GM18520 (cell line): ENCODE results near the gene PIM2.
"Not testable (repeated sequence)": the region's sequence is repeated elsewhere in the genome, so short reads cannot be mapped to it uniquely, and the experiment has no call there.

Experiments used
- ATAC-seq: cut with Tn5 transposase; IDR thresholded peaks from one replicate; pipeline ENCODE4 v1.9.1; 2021; ENCODE audit not compliant: unreplicated experiment

The PIM2 gene

DNA sequence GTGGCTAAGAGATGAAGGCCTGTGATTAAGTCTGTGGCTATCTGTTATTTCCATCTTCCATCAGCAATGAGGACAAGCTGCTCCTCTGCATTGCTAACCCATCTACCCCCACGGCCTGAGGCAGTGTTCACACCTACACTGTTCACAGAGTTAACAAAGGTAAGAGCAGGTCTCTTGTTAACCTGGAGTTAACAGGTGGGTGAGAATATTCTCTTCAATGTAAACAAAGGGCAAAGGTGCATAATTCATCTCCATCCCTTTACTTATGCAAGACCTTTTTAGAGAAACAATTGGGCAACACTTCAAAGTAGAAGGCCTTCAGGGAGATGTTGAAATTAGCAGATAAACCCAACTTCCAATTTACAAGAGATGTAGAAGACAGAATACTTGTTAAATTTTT, 10.2 kb downstream of the PIM2 start:
- ATAC-seq: no peak

GRCh38 chrX:48905090-48905790, 13.6 kb downstream of the PIM2 start:
- ATAC-seq: no peak

- no peak for ATAC-seq
These were observed 14.2 kb downstream of the PIM2 start for GRCh38 chrX:48904626-48905025.

GRCh38 chrX:48904180-48904579, 14.6 kb downstream of the PIM2 start:
- no peak for ATAC-seq

GRCh38 chrX:48903290-48903689, 15.5 kb downstream of the PIM2 start:
- no peak for ATAC-seq

GRCh38 chrX:48902776-48903175, 16.0 kb downstream of the PIM2 start:
- ATAC-seq: no peak

- no peak for ATAC-seq
These were observed 16.7 kb downstream of the PIM2 start for GRCh38 chrX:48902135-48902534.

- no peak for ATAC-seq
These were observed 17.8 kb downstream of the PIM2 start for GRCh38 chrX:48901069-48901468.

GRCh38 chrX:48899078-48899410, 19.8 kb downstream of the PIM2 start:
- ATAC-seq: no peak

- ATAC-seq: peak; percentile 94
These were observed 21.1 kb downstream of the PIM2 start, which contains the start of the genes PQBP1 and TIMM17B for GRCh38 chrX:48897625-48898306. PQBP1 (plus strand) TSS chrX:48897930; CDS start chrX:48898510, 580 bp downstream. TIMM17B (minus strand) TSS chrX:48897768; CDS start chrX:48897749, 19 bp downstream.

DNA sequence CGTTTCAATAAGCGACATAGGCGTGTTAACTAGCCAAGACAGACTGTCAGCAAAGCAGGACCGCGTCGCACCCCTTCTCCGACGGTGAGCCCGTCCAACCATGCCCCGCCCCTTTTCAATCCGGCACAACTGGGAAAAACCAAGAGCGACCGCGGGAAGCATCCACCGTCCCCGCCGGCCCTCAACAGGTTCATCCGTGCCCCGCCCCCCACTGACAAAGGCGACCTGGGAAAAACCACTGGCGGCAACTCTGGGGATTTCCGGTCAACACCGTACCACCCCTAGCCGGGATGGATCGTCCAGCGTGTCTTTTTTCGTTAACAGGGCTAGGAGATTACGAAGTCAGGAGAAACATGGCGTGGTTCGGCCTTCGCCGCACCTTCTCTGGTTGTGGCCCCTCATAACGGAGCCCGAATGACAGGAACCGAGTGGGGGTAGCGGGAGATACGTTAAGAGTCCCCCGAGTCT, 21.6 kb downstream of the PIM2 start:
- no peak for ATAC-seq

DNA sequence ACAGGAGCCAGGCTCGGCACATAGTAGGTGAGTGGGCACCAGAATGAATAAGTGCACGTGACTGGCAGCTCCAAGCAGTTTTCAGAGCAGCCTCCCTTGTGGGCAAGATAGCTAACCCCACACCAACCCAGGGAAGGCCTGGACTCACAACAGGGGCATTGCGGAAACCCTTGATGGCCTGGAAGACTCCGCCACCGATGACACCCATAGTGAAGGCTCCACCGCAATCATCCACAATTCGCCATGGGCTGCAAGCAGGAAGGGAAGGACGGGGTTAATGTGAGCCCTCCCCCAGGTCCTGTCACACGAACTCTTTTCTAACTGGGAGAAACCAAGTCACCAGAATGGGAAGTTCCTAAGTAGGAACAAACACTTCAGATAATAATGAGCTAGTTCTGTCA, 22.2 kb downstream of the PIM2 start:
- ATAC-seq: no peak

DNA sequence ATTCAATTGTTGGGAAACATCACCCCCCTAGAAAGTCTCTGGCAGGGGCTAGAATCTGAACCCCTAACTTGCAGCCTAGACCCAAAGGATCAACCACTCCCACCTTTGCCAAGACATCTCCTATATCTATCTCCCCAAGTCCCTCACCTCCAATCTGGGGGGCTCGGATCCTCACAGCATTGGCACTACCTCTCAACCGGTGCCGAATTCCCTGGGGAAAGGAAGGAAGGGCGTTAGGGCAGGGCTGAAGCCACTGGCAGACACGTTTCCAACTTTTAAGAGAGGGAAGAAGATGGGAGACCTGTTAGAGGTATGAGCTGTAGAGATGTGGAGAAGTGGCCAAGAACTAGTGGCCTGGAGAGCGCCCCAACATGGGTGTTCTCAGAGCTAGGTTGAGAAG, 23.9 kb downstream of the PIM2 start:
- ATAC-seq: no peak

- no peak for ATAC-seq
These were observed 25.1 kb downstream of the PIM2 start for GRCh38 chrX:48893556-48894348.

DNA sequence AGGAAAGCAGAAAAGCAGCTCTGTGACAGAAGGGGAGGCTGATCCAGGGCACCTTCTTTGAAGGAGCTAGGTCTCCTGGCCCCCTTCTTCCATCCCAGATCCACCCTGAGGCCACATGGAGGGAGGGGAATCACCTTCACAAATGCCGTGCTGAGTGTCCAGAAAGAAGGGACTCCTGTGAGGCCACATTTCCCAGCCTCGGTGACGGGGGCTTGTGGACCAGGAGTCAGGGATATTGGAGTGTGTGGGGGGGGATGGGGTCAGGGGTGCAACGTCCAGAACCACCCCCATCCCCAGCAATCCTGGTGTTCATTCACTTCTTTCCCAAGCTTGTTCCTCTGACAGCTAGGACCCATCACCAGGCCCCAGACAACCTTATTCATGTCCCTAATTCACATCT, 25.9 kb downstream of the PIM2 start:
- ATAC-seq: no peak

DNA sequence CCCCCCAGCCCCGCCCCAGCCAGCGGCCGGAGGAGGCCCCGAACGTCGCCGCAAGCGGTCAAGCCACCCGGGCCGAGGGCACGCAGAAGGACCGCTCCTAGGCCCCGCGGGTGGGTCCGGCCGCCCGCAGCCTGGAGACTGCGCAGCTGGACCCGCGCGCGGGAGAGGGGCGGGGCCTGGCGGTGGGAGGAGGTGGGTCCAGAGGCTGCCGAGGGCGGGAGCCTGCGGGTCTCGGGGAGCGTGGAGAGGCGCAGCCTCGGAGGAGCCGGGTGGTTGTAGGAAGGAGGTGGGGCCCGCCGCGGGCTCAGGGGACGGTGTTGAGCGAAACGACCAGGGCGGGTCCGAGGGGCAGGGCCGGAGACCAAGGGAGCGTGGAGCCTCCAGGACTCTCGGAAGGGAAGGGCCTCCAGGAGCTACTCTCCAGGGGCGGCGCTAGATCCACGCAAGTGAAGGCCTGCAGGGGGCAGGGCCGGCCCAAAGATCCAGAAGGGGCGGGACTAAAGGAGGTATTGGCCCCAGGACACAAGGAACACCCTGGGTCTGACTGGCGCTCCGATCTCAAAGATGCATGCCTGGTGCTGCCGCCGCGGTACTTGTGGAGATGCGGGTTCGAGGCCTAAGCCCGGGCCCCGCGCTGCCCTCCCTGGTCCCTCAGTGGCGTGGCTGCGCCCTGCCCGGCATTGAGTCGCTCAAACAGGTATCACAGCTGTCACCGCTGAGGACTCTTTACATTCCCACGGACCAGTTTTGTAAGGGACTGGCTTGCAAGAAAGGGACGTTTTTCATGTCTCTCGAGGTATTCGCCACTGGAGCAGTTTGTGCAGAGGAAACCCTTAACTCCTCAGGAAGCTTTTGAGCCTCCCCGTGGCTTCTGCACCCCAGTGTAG, 27.2 kb downstream of the PIM2 start:
- peak; percentile 70 for ATAC-seq

DNA sequence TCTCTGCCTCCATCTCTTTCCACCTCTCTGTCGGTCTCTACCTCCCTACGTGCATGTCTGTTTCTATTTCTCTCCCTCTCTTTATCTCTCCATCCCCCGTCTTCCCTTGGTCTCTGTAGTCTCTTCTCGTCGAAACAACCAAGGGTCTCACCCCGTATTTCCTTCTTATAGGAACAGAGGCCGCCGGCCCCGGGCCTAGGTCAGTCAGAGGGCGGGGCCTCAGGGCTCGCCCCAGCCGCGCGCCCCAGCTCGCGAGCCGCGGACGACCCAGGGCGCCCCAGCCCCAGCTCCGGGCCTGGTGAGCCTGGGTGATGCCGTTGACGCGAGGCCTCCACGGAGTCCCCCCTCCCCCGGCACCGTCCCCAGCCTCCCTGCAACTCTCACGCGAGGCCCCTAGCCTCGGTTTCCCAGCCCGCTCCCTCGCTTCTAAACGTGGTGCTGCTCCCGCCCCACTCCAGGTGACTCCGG, 27.9 kb downstream of the PIM2 start:
- ATAC-seq: no peak

- ATAC-seq: no peak
These were observed 28.4 kb downstream of the PIM2 start for GRCh38 chrX:48890296-48890925.

DNA sequence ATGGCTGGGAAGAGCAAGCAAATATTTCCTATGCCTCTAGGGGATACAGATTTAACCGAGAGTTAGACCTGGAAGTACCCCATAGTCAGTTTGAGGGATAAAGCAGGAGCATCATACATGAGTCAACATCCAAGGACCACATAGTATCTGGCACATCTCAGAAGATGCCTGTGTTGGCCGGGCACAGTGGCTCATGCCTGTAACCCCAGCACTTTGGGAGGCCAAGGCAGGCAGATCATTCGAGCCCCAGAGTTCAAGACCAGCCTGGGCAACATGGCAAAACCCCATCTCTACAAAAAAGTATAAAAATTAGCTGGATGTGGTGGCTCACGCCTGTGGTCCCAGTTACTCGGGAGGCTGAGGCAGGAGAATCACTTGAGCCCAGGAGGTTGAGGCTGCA, 32.2 kb downstream of the PIM2 start:
- ATAC-seq: not testable (repeated sequence)

DNA sequence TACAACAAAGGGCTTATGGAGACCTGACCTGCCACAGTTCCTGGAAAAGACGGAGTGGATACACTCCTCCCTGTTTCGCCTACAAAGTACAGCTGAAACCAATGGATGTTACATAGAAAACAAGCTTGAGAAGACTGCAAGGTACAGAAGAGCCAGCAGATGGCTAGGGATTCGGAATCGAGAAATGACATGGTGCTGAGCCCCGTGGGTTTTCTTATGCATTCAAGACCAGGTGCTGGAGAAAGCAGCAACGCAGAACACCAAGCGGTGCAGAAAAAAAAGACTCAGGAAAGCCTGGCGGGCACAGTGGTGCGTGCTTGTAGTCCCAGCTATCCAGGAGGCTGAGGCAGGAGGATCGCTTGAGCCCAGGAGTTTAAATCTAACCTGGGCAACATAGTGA, 35.1 kb downstream of the PIM2 start:
- no peak for ATAC-seq
